Liver (tissue), 3 donors: Measurements from ENCODE around the gene KRT80.

ENCODE experiments used
- GABPA ChIP-seq, 2 donors: IDR thresholded peaks in 1 of 2; conservative IDR thresholded peaks in 1 of 2; 2 replicates each; pipeline ENCODE4 v1.6.1; 2016; ENCODE audit warnings: antibody characterized with exemption in 2 of 2, mild to moderate bottlenecking in 1 of 2, moderate library complexity in 1 of 2
- TAF1 ChIP-seq: conservative IDR thresholded peaks from 2 replicates; pipeline ENCODE4 v1.6.1; 2016; ENCODE audit warnings: antibody characterized with exemption, mild to moderate bottlenecking
- TF ChIP-seq, protein P1 (sequence below): IDR thresholded peaks from 2 replicates; pipeline ENCODE4 v1.6.1; 2016; ENCODE audit warnings: antibody characterized with exemption
- TF ChIP-seq, protein P2 (sequence below): fragments of 150-350 bp; IDR thresholded peaks from 2 replicates; pipeline ENCODE4 v1.5.1; 2017; ENCODE audit warnings: improper control_type of control experiment, low read depth, low read length; ENCODE audit not compliant: missing input control
- donor health status: healthy.
- donor health status: healthy.

DNA sequence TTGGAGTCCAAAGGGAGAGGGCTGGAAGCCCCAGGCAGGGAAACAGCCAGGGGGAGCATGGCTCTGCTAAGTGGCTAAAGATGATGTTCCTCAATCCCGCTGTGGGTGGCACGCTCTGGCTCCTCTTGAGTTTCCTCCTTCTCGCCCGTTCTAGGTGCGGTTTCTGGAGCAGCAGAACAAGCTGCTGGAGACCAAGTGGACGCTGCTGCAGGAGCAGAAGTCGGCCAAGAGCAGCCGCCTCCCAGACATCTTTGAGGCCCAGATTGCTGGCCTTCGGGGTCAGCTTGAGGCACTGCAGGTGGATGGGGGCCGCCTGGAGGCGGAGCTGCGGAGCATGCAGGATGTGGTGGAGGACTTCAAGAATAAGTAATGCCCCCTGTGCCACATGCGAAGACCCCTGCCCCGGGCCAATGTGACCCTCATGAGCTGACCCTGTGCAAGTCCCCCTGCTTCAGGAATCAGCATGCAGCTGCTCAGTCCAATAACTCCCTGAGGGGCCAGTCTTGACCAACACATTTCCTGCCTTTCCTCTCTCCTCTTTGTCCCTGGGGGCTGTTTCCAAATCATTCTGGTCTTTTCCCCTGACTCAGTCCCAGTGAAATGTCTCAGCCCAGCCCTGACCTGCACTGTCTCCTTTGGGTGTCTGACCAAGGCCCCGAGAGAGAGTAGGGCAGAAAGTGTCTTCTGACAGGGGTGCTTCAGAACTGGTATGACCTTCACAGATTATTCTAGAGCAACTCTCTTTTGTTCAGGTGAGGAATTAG lies 43.4 kb upstream of the KRT80 start:
- TF ChIP-seq GABPA (IDR thresholded peaks at IDR 0.05 in 1 of 2, conservative IDR thresholded peaks at IDR 0.05 in 1 of 2) (no peak), TAF1 (no peak)
- TF ChIP-seq, protein P1, sequence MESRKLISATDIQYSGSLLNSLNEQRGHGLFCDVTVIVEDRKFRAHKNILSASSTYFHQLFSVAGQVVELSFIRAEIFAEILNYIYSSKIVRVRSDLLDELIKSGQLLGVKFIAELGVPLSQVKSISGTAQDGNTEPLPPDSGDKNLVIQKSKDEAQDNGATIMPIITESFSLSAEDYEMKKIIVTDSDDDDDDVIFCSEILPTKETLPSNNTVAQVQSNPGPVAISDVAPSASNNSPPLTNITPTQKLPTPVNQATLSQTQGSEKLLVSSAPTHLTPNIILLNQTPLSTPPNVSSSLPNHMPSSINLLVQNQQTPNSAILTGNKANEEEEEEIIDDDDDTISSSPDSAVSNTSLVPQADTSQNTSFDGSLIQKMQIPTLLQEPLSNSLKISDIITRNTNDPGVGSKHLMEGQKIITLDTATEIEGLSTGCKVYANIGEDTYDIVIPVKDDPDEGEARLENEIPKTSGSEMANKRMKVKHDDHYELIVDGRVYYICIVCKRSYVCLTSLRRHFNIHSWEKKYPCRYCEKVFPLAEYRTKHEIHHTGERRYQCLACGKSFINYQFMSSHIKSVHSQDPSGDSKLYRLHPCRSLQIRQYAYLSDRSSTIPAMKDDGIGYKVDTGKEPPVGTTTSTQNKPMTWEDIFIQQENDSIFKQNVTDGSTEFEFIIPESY = no peak
- TF ChIP-seq, protein P2, sequence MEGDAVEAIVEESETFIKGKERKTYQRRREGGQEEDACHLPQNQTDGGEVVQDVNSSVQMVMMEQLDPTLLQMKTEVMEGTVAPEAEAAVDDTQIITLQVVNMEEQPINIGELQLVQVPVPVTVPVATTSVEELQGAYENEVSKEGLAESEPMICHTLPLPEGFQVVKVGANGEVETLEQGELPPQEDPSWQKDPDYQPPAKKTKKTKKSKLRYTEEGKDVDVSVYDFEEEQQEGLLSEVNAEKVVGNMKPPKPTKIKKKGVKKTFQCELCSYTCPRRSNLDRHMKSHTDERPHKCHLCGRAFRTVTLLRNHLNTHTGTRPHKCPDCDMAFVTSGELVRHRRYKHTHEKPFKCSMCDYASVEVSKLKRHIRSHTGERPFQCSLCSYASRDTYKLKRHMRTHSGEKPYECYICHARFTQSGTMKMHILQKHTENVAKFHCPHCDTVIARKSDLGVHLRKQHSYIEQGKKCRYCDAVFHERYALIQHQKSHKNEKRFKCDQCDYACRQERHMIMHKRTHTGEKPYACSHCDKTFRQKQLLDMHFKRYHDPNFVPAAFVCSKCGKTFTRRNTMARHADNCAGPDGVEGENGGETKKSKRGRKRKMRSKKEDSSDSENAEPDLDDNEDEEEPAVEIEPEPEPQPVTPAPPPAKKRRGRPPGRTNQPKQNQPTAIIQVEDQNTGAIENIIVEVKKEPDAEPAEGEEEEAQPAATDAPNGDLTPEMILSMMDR = no peak
